H9 (cell line): Measurements from ENCODE around the gene OSBPL9. TPM values are rescaled to one million over a fixed set of nuclear protein-coding genes. Genes with fewer than 3 reads are reported as not detected.

ENCODE experiments used
- DNase-seq: peaks from one replicate; pipeline ENCODE4 v3.0.0-alpha.2; 2017
- H2AFZ ChIP-seq: one replicate; pipeline ENCODE4 v1.6.1; 2013; ENCODE audit warnings: mild to moderate bottlenecking, low read length, control low read depth, moderate library complexity
- H2AK5ac ChIP-seq: 2 replicates; pipeline ENCODE4 v1.6.1; 2013; ENCODE audit warnings: low read length, control low read depth, mixed read lengths; ENCODE audit not compliant: insufficient read length
- H2BK120ac ChIP-seq: one replicate; pipeline ENCODE4 v1.6.1; 2013; ENCODE audit warnings: low read depth, mild to moderate bottlenecking, low read length, control low read depth, inconsistent platforms; ENCODE audit not compliant: poor library complexity, severe bottlenecking
- H2BK12ac ChIP-seq: 2 replicates; pipeline ENCODE4 v1.6.1; 2013; ENCODE audit warnings: low read length, control low read depth, mixed read lengths, low read depth; ENCODE audit not compliant: insufficient read length
- H2BK15ac ChIP-seq: 2 replicates; pipeline ENCODE4 v1.6.1; 2013; ENCODE audit warnings: low read depth, low read length, control low read depth
- H2BK20ac ChIP-seq: one replicate; pipeline ENCODE4 v1.6.1; 2013; ENCODE audit warnings: low read depth, mild to moderate bottlenecking, low read length, control low read depth, inconsistent platforms; ENCODE audit not compliant: poor library complexity, severe bottlenecking
- H2BK5ac ChIP-seq: 2 replicates; pipeline ENCODE4 v1.6.1; 2013; ENCODE audit warnings: low read length, control low read depth, mixed read lengths; ENCODE audit not compliant: insufficient read length
- H3K14ac ChIP-seq: 2 replicates; pipeline ENCODE4 v1.6.1; 2013; ENCODE audit warnings: low read length, control low read depth; ENCODE audit not compliant: insufficient read depth
- H3K18ac ChIP-seq: 2 replicates; pipeline ENCODE4 v1.6.1; 2013; ENCODE audit warnings: low read depth, mild to moderate bottlenecking, mixed read lengths, low read length, control low read depth; ENCODE audit not compliant: insufficient read length
- H3K23ac ChIP-seq: 2 replicates; pipeline ENCODE4 v1.6.1; 2013; ENCODE audit warnings: low read length, control low read depth, mixed read lengths, low read depth; ENCODE audit not compliant: insufficient read length
- H3K23me2 ChIP-seq: 2 replicates; pipeline ENCODE4 v1.6.1; 2013; ENCODE audit warnings: low read depth, mild to moderate bottlenecking, mixed read lengths, low read length, control low read depth; ENCODE audit not compliant: insufficient read length, poor library complexity, severe bottlenecking
- H3K27ac ChIP-seq: 2 replicates; pipeline ENCODE4 v1.5.1; 2013; ENCODE audit warnings: low read length, control low read depth, mixed read lengths, low read depth; ENCODE audit not compliant: insufficient read length
- H3K27me3 ChIP-seq: 2 replicates; pipeline ENCODE4 v1.6.1; 2013; ENCODE audit warnings: low read length, control low read depth, inconsistent platforms; ENCODE audit not compliant: insufficient read depth
- H3K4ac ChIP-seq: 2 replicates; pipeline ENCODE4 v1.6.1; 2013; ENCODE audit warnings: low read depth, mild to moderate bottlenecking, control low read depth, inconsistent platforms, low read length, moderate library complexity
- H3K4me1 ChIP-seq: 2 replicates; pipeline ENCODE4 v1.6.1; 2013; ENCODE audit warnings: low read length, control low read depth, inconsistent platforms; ENCODE audit not compliant: insufficient read depth
- H3K4me2 ChIP-seq: 2 replicates; pipeline ENCODE4 v1.6.1; 2013; ENCODE audit warnings: low read length, control low read depth, mixed read lengths; ENCODE audit not compliant: insufficient read length, insufficient read depth
- H3K56ac ChIP-seq: 2 replicates; pipeline ENCODE4 v1.6.1; 2013; ENCODE audit warnings: low read depth, mild to moderate bottlenecking, mixed read lengths, low read length, control low read depth; ENCODE audit not compliant: insufficient read length
- H3K79me1 ChIP-seq: 2 replicates; pipeline ENCODE4 v1.6.1; 2013; ENCODE audit warnings: low read depth, mild to moderate bottlenecking, moderate library complexity, low read length, control low read depth, inconsistent platforms; ENCODE audit not compliant: insufficient read depth, poor library complexity, severe bottlenecking
- H3K79me2 ChIP-seq: 2 replicates; pipeline ENCODE4 v1.6.1; 2013; ENCODE audit warnings: low read length, control low read depth, inconsistent platforms; ENCODE audit not compliant: insufficient read depth
- H3K9ac ChIP-seq: 2 replicates; pipeline ENCODE4 v1.6.1; 2013; ENCODE audit warnings: low read length, control low read depth, mixed read lengths; ENCODE audit not compliant: insufficient read length; ENCODE audit errors: extremely low read depth
- H3K9me3 ChIP-seq: one replicate; pipeline ENCODE4 v1.6.1; 2013; ENCODE audit warnings: low read depth, low read length, inconsistent platforms; ENCODE audit not compliant: control insufficient read depth
- H3T11ph ChIP-seq: one replicate; pipeline ENCODE4 v1.6.1; 2013; ENCODE audit warnings: mild to moderate bottlenecking, low read length, control low read depth, inconsistent platforms
- H4K20me1 ChIP-seq: one replicate; pipeline ENCODE4 v1.6.1; 2013; ENCODE audit not compliant: control insufficient read depth, insufficient read length, insufficient read depth
- H4K5ac ChIP-seq: 2 replicates; pipeline ENCODE4 v1.6.1; 2013; ENCODE audit warnings: low read depth, mild to moderate bottlenecking, mixed read lengths, low read length, control low read depth; ENCODE audit not compliant: insufficient read length
- H4K8ac ChIP-seq: replicated peaks from 2 replicates; pipeline ENCODE4 v1.6.1; 2013; ENCODE audit warnings: low read length, control low read depth, mixed read lengths, low read depth; ENCODE audit not compliant: insufficient read length
- H4K91ac ChIP-seq: 2 replicates; pipeline ENCODE4 v1.6.1; 2013; ENCODE audit warnings: low read depth, mild to moderate bottlenecking, moderate library complexity, mixed read lengths, low read length, control low read depth; ENCODE audit not compliant: insufficient read length
- H3K27ac Mint-ChIP-seq, 3 experiments: 2 replicates in 2 of 3; 3 replicates in 1 of 3; pipeline ENCODE4 v1.8.0; 2020 to 2021; ENCODE audit warnings: mixed read lengths in 3 of 3, mild to moderate bottlenecking in 1 of 3, moderate library complexity in 1 of 3
- H3K27me3 Mint-ChIP-seq: 2 replicates; pipeline ENCODE4 v1.8.0; 2021; ENCODE audit warnings: low read depth, mild to moderate bottlenecking, moderate library complexity, mixed read lengths
- H3K36me3 Mint-ChIP-seq, 3 experiments: 2 replicates in 2 of 3; 3 replicates in 1 of 3; pipeline ENCODE4 v1.8.0; 2020 to 2021; ENCODE audit warnings: low read depth in 3 of 3, mixed read lengths in 3 of 3; ENCODE audit not compliant: insufficient read depth in 1 of 3
- H3K4me1 Mint-ChIP-seq, 2 experiments: 2 replicates each; pipeline ENCODE4 v1.8.0; 2020; ENCODE audit warnings: mixed read lengths in 2 of 2
- H3K4me3 Mint-ChIP-seq, 2 experiments: 2 replicates in 1 of 2; 3 replicates in 1 of 2; pipeline ENCODE4 v1.8.0; 2020 to 2021; ENCODE audit warnings: mild to moderate bottlenecking in 2 of 2, mixed read lengths in 2 of 2, moderate library complexity in 1 of 2
- H3K9me3 Mint-ChIP-seq, 2 experiments: 2 replicates in 1 of 2; 3 replicates in 1 of 2; pipeline ENCODE4 v1.8.0; 2020; ENCODE audit warnings: mild to moderate bottlenecking in 2 of 2, mixed read lengths in 2 of 2, moderate library complexity in 1 of 2
- CTCF ChIP-seq: fragments of 200-600 bp; sonication (generic); conservative IDR thresholded peaks from 3 replicates; pipeline ENCODE4 v1.8.0; 2021; ENCODE audit warnings: antibody characterized with exemption, mild to moderate bottlenecking
- WGBS: extraction: QIAGEN DNeasy Blood & Tissue Kit; methylation state at CpG from one replicate; pipeline ENCODE4 v1.1.7; 2013; ENCODE audit warnings: missing lambda C conversion rate, low lambda C conversion rate, mixed read lengths; ENCODE audit not compliant: insufficient read length; ENCODE audit errors: extremely low coverage; 5-methylcytosine and 5-hydroxymethylcytosine counted together
- total RNA-seq: library from RNA; stranded (reverse); gene quantifications from 2 replicates; pipeline ENCODE4 v1.2.1, GENCODE V29; 2021

OSBPL9 gene
- total RNA-seq, 1 experiment from 2014 or later, result 76.7 TPM

DNA sequence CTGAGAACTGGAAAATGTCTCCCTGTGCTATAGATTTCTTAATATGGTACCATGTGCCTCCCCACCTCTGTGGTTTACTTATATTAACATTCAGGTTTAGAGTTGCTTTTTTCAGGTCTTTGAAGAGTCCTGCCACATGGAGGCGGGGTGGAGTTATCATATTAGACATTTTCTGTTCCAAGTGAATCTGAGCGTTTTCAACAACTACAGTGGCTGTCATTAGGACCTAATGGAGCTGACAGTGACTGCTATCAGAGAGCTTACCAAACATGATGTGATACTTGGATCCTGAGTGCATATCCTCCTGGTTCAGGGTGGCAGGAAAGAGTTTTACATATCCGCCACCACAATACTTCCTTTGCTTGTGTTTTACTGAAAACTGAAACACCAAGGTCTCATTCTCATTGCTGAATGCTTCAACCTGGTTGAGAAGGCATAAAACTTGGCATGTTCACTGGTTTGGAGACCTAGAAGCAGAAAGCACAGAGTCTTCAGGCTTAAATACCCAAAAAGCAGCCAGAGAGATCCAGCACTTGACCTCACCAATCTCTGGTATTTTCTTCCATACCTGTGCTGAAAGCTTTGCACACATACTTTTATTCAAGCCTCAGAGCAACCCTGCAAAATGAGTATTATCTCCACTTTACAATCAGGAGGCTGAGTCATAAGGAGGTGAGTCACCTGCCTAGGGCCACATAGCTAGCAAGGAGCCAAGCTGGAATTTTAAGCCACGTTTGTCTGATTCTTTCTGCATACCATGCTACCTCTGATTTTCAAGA, 47.4 kb upstream of the OSBPL9 start:
- Histone ChIP-seq H3K4me1 (peaks cover 2% of the 10 kb centered on the region; the same call in 1 of the 2 replicates), H3K14ac (no peak overlapping the region), H3K23ac (no peak overlapping the region), H4K8ac (no peak overlapping the region), H2BK120ac (no peak overlapping the region), H4K91ac (no peak overlapping the region), H3K27ac (no peak overlapping the region), H4K5ac (no peak overlapping the region), H3K56ac (no peak overlapping the region), H2AFZ (no peak overlapping the region), H3K4me2 (no peak overlapping the region), H2BK20ac (no peak overlapping the region), H3K27me3 (no peaks in the 10 kb centered on the region), H3T11ph (no peak overlapping the region), H3K9ac (no peak overlapping the region), H3K23me2 (no peaks in the 10 kb centered on the region), H3K4ac (no peak overlapping the region), H2BK5ac (no peak overlapping the region), H3K18ac (no peak overlapping the region), H2AK5ac (no peak overlapping the region), H3K79me1 (no peaks in the 10 kb centered on the region), H2BK12ac (no peak overlapping the region), H3K79me2 (no peaks in the 10 kb centered on the region), H3K9me3 (no peaks in the 10 kb centered on the region), H4K20me1 (no peaks in the 10 kb centered on the region), H2BK15ac (no peak overlapping the region)
- peaks cover 13 to 21% of the 10 kb centered on the region in 2 experiments for H3K4me1 Mint-ChIP-seq
- H3K4me3 Mint-ChIP-seq, result no peak overlapping the region
- WGBS, result no CpG with 5 or more reads among the region's 4 CpGs
- H3K36me3 Mint-ChIP-seq, result no peaks in the 10 kb centered on the region
- DNase-seq, result peak; percentile 29
- no peak for TF ChIP-seq CTCF
- H3K9me3 Mint-ChIP-seq, result no peaks in the 10 kb centered on the region
- H3K27me3 Mint-ChIP-seq, result no peaks in the 10 kb centered on the region
- peak overlapping the region in 1 of 3 experiments; percentile 50; a peak in 1 of 7 replicates for H3K27ac Mint-ChIP-seq
